Thymus (tissue), 11 donors: ENCODE results near the gene MUC5B. TPM values are rescaled to one million over a fixed set of nuclear protein-coding genes. Genes with fewer than 3 reads are reported as not detected.

Experiments used
- DNase-seq, 9 donors: peaks; one replicate each; pipeline ENCODE4 v3.0.0-alpha.2; 2013; ENCODE audit warnings: low spot score in 9 of 9, low read depth in 6 of 9, missing footprints in 1 of 9
- H3K27ac ChIP-seq, 2 donors: one replicate each; pipeline ENCODE4 v1.5.1; 2013; ENCODE audit warnings: control low read depth in 1 of 2, low read depth in 1 of 2, low read length in 1 of 2, mild to moderate bottlenecking in 1 of 2, moderate library complexity in 1 of 2
- H3K27me3 ChIP-seq, 2 donors: one replicate each; pipeline ENCODE4 v1.5.1; 2013; ENCODE audit warnings: low read length in 1 of 2; ENCODE audit not compliant: control insufficient read depth in 2 of 2, insufficient read depth in 1 of 2
- H3K36me3 ChIP-seq, 2 donors: one replicate each; pipeline ENCODE4 v1.5.1; 2013; ENCODE audit warnings: low read length in 1 of 2, mild to moderate bottlenecking in 1 of 2, moderate library complexity in 1 of 2; ENCODE audit not compliant: control insufficient read depth in 2 of 2, insufficient read depth in 2 of 2
- H3K4me1 ChIP-seq, 2 donors: one replicate each; pipeline ENCODE4 v1.5.1; 2013; ENCODE audit warnings: low read length in 2 of 2; ENCODE audit not compliant: control insufficient read depth in 2 of 2, insufficient read depth in 2 of 2
- H3K4me3 ChIP-seq, 2 donors: one replicate each; pipeline ENCODE4 v1.5.1; 2013; ENCODE audit warnings: low read length in 2 of 2, control low read depth in 1 of 2, mild to moderate bottlenecking in 1 of 2
- H3K9me3 ChIP-seq, 2 donors: one replicate each; pipeline ENCODE4 v1.5.1; 2013; ENCODE audit warnings: low read length in 1 of 2, mild to moderate bottlenecking in 1 of 2; ENCODE audit not compliant: control insufficient read depth in 2 of 2, insufficient read depth in 1 of 2
- WGBS: extraction: QIAGEN DNeasy Blood & Tissue Kit; methylation state at CpG from one replicate; pipeline ENCODE4 v1.1.7; 2013; 5-methylcytosine and 5-hydroxymethylcytosine counted together
- polyA plus RNA-seq: library from polyadenylated mRNA; stranded (reverse); fragments of 200-250 nt; gene quantifications from one replicate; pipeline ENCODE4 v1.2.3, GENCODE V29; 2013
- total RNA-seq: library from RNA; stranded (reverse); fragments of 120-200 nt; gene quantifications from one replicate; pipeline ENCODE4 v1.2.4, GENCODE V29; 2013
- donor health status: healthy.

Gene MUC5B
- total and polyA plus RNA-seq, 2 donors: under 0.01 to 0.02 TPM

GRCh38 chr11:1234771-1235305 is 12.0 kb downstream of the MUC5B start:
- no peaks in the 10 kb centered on the region for H3K4me1 ChIP-seq
- no peak for DNase-seq
- H3K27ac ChIP-seq: no peak overlapping the region
- no peak overlapping the region for H3K4me3 ChIP-seq
- 91% methylated on average over 23 of the region's 23 CpGs for WGBS
- H3K9me3 ChIP-seq: peaks cover 2 to 4% of the 10 kb centered on the region in 2 donors
- no peaks in the 10 kb centered on the region for H3K36me3 ChIP-seq
- H3K27me3 ChIP-seq: no peaks in the 10 kb centered on the region

- DNase-seq: no peak
- Histone ChIP-seq H3K4me3 (no peak overlapping the region), H3K36me3 (no peaks in the 10 kb centered on the region), H3K4me1 (no peaks in the 10 kb centered on the region), H3K27me3 (no peaks in the 10 kb centered on the region), H3K9me3 (peaks cover 2 to 10% of the 10 kb centered on the region in 2 donors), H3K27ac (no peak overlapping the region)
- 88% methylated on average over 23 of the region's 23 CpGs for WGBS
Measured at GRCh38 chr11:1235306-1235900, 12.5 kb downstream of the MUC5B start.

GRCh38 chr11:1235901-1236315 is 13.0 kb downstream of the MUC5B start:
- peaks cover 2 to 15% of the 10 kb centered on the region in 2 donors for H3K9me3 ChIP-seq
- 83% methylated on average over 16 of the region's 16 CpGs for WGBS
- H3K27ac ChIP-seq: no peak overlapping the region
- no peaks in the 10 kb centered on the region for H3K4me1 ChIP-seq
- H3K27me3 ChIP-seq: no peaks in the 10 kb centered on the region
- no peak overlapping the region for H3K4me3 ChIP-seq
- no peaks in the 10 kb centered on the region for H3K36me3 ChIP-seq
- DNase-seq: no peak

- H3K27me3 ChIP-seq: no peaks in the 10 kb centered on the region
- no peaks in the 10 kb centered on the region for H3K4me1 ChIP-seq
- peaks cover 2 to 21% of the 10 kb centered on the region in 2 donors for H3K9me3 ChIP-seq
- H3K4me3 ChIP-seq: no peak overlapping the region
- no peak overlapping the region for H3K27ac ChIP-seq
- WGBS: 93% methylated on average over 37 of the region's 37 CpGs
- H3K36me3 ChIP-seq: no peaks in the 10 kb centered on the region
- no peak for DNase-seq
Measured at GRCh38 chr11:1236316-1237127, 13.7 kb downstream of the MUC5B start.

GRCh38 chr11:1237128-1237580 is 14.3 kb downstream of the MUC5B start:
- H3K36me3 ChIP-seq: no peaks in the 10 kb centered on the region
- no peaks in the 10 kb centered on the region for H3K4me1 ChIP-seq
- H3K27me3 ChIP-seq: no peaks in the 10 kb centered on the region
- DNase-seq: no peak
- WGBS: 91% methylated on average over 13 of the region's 13 CpGs
- no peak overlapping the region for H3K4me3 ChIP-seq
- H3K27ac ChIP-seq: no peak overlapping the region
- H3K9me3 ChIP-seq: peaks cover 3 to 27% of the 10 kb centered on the region in 2 donors

GRCh38 chr11:1237851-1238250 is 15.0 kb downstream of the MUC5B start:
- Histone ChIP-seq H3K27ac (no peak overlapping the region), H3K27me3 (no peaks in the 10 kb centered on the region), H3K4me3 (no peak overlapping the region), H3K36me3 (no peaks in the 10 kb centered on the region), H3K4me1 (no peaks in the 10 kb centered on the region), H3K9me3 (peaks cover 6 to 34% of the 10 kb centered on the region in 2 donors)
- WGBS: 83% methylated on average over 10 of the region's 10 CpGs
- no peak for DNase-seq

- no peak overlapping the region for H3K4me3 ChIP-seq
- H3K4me1 ChIP-seq: no peaks in the 10 kb centered on the region
- H3K36me3 ChIP-seq: no peaks in the 10 kb centered on the region
- H3K27ac ChIP-seq: no peak overlapping the region
- H3K9me3 ChIP-seq: peaks cover 6 to 40% of the 10 kb centered on the region in 2 donors
- no peak for DNase-seq
- 75% methylated on average over 34 of the region's 34 CpGs for WGBS
- no peaks in the 10 kb centered on the region for H3K27me3 ChIP-seq
Measured at GRCh38 chr11:1238767-1239595, 16.1 kb downstream of the MUC5B start.

GRCh38 chr11:1239596-1240205 is 16.8 kb downstream of the MUC5B start:
- no peak for DNase-seq
- 95% methylated on average over 23 of the region's 23 CpGs for WGBS
- no peak overlapping the region for H3K4me3 ChIP-seq

More at GRCh38 chr11:1239596-1240205, 16.8 kb downstream of the MUC5B start:
- Histone ChIP-seq H3K4me1 (no peaks in the 10 kb centered on the region), H3K9me3 (peaks cover 6 to 40% of the 10 kb centered on the region in 2 donors), H3K27ac (no peak overlapping the region), H3K27me3 (no peaks in the 10 kb centered on the region), H3K36me3 (no peaks in the 10 kb centered on the region)
